Measurements from ENCODE around the gene BRCA1.

The BRCA1 gene

GRCh38 chr17:43024407-43025289, 100.5 kb downstream of the BRCA1 start, which contains the start of gene RND2:
Gene RND2, plus strand, starts transcription at chr17:43025231. Its CDS starts 117 bp downstream, at chr17:43025348.
- DNase-seq, result peak; percentile 69 to 83

GRCh38 chr17:43021741-43022512, 103.2 kb downstream of the BRCA1 start, which contains the start of gene VAT1:
Gene VAT1, minus strand, starts transcription at chr17:43022385. Its CDS starts 63 bp downstream, at chr17:43022322.
- DNase-seq, result peak; percentile 43 to 73

GRCh38 chr17:43020789-43021740, 104.1 kb downstream of the BRCA1 start:
- DNase-seq, result peak in 1 of 2 experiments; percentile 35

- no peak for DNase-seq
Observed at GRCh38 chr17:43020030-43020621, 105.0 kb downstream of the BRCA1 start.

- DNase-seq, result no peak
Observed at GRCh38 chr17:43019418-43019817, 105.7 kb downstream of the BRCA1 start.

GRCh38 chr17:43018932-43019331, 106.2 kb downstream of the BRCA1 start:
- DNase-seq, result no peak

GRCh38 chr17:43018008-43018853, 106.9 kb downstream of the BRCA1 start:
- no peak for DNase-seq

GRCh38 chr17:43016216-43016615, 108.9 kb downstream of the BRCA1 start:
- no peak for DNase-seq

GRCh38 chr17:43015579-43015978, 109.6 kb downstream of the BRCA1 start:
- no peak for DNase-seq

- no peak for DNase-seq
Observed at GRCh38 chr17:43014649-43015542, 110.3 kb downstream of the BRCA1 start.

GRCh38 chr17:43014020-43014648, 111.0 kb downstream of the BRCA1 start:
- no peak for DNase-seq

- DNase-seq, result no peak
Observed at GRCh38 chr17:43013296-43013695, 111.9 kb downstream of the BRCA1 start.

GRCh38 chr17:43011728-43012472, 113.3 kb downstream of the BRCA1 start:
- DNase-seq, result no peak

GRCh38 chr17:43010667-43011308, 114.4 kb downstream of the BRCA1 start:
- no peak for DNase-seq

GRCh38 chr17:43006639-43007551, 118.3 kb downstream of the BRCA1 start, which contains the start of gene IFI35:
Gene IFI35, plus strand, starts transcription at chr17:43006784. Its CDS starts 164 bp downstream, at chr17:43006948.
- DNase-seq, result no peak

GRCh38 chr17:43003542-43004172, 121.5 kb downstream of the BRCA1 start:
- no peak for DNase-seq
